Measurements from ENCODE around the gene GRID2IP.

- TF ChIP-seq SP1 (IDR thresholded peaks at IDR 0.05) (no peak), NFRKB (IDR thresholded peaks at IDR 0.05) (no peak), ZNF384 (IDR thresholded peaks at IDR 0.05) (no peak), BHLHE40 (IDR thresholded peaks at IDR 0.05; ENCODE audit: borderline replicate concordance) (no peak), SUZ12 (IDR thresholded peaks at IDR 0.05) (no peak), TARDBP (IDR thresholded peaks at IDR 0.05) (no peak), ARNT (IDR thresholded peaks at IDR 0.05) (no peak), HDGF (IDR thresholded peaks at IDR 0.05; ENCODE audit: borderline replicate concordance) (no peak), PKNOX1 (IDR thresholded peaks at IDR 0.05) (no peak), FOXK2 (IDR thresholded peaks at IDR 0.05) (no peak), FOXA1 (IDR thresholded peaks at IDR 0.05) (no peak)
These were observed 54.2 kb downstream of the GRID2IP start for GRCh38 chr7:6496842-6497636.

All from HEK293T (cell line).